Measurements from ENCODE around the gene SP1.
A peak's percentile ranks its signal among the peaks of the same experiment; 100 is the strongest.
"Not testable (repeated sequence)": the region's sequence is repeated elsewhere in the genome, so short reads cannot be mapped to it uniquely, and the experiment has no call there.

Gene SP1

GRCh38 chr12:53380104-53380793, at the start of gene SP1:
TSS of gene SP1 (plus strand) at chr12:53380176. CDS start at chr12:53380292, 116 bp downstream.
- Mint-ChIP-seq H3K36me3 (ENCODE audit: insufficient read depth) (peaks cover 41% of the 10 kb centered on the region), H3K4me1 (peaks cover 39% of the 10 kb centered on the region), H3K9me3 (no peaks in the 10 kb centered on the region), H3K27me3 (no peaks in the 10 kb centered on the region), H3K27ac (ENCODE audit: low read depth) (peak within 1 kb of the TSS; percentile 41), H3K4me3 (no peak within 1 kb of the TSS)
- DNase-seq (ENCODE audit: low spot score in 2 of 2), result peak; percentile 76 to 98
- peak; percentile 29 for ATAC-seq (replicated peaks; ENCODE audit: extremely low read depth, poor library complexity, severe bottlenecking)

- H3K27ac Mint-ChIP-seq (ENCODE audit: low read depth), result no peak overlapping the region
- ATAC-seq (replicated peaks; ENCODE audit: extremely low read depth, poor library complexity, severe bottlenecking), result no peak
- peaks cover 6% of the 10 kb centered on the region for H3K4me1 Mint-ChIP-seq
- peaks cover 4% of the 10 kb centered on the region for H3K27me3 Mint-ChIP-seq
- H3K4me3 Mint-ChIP-seq, result no peak overlapping the region
- H3K9me3 Mint-ChIP-seq, result no peaks in the 10 kb centered on the region
- DNase-seq (ENCODE audit: low spot score in 2 of 2), result no peak
- H3K36me3 Mint-ChIP-seq (ENCODE audit: insufficient read depth), result no peaks in the 10 kb centered on the region
These were observed 49.3 kb upstream of the SP1 start for GRCh38 chr12:53330671-53331070.

- peaks cover 20% of the 10 kb centered on the region for H3K27me3 Mint-ChIP-seq
- H3K27ac Mint-ChIP-seq (ENCODE audit: low read depth); DNase-seq (ENCODE audit: low spot score in 2 of 2); ATAC-seq (replicated peaks; ENCODE audit: extremely low read depth, poor library complexity, severe bottlenecking); H3K4me1 Mint-ChIP-seq; H3K4me3 Mint-ChIP-seq; H3K9me3 Mint-ChIP-seq; H3K36me3 Mint-ChIP-seq (ENCODE audit: insufficient read depth): not testable (repeated sequence)
These were observed 47.6 kb upstream of the SP1 start for GRCh38 chr12:53332339-53332738.

GRCh38 chr12:53332744-53333143, 47.2 kb upstream of the SP1 start:
- no peaks in the 10 kb centered on the region for H3K36me3 Mint-ChIP-seq (ENCODE audit: insufficient read depth)
- peaks cover 24% of the 10 kb centered on the region for H3K27me3 Mint-ChIP-seq
- H3K4me3 Mint-ChIP-seq, result no peak overlapping the region
- no peak overlapping the region for H3K27ac Mint-ChIP-seq (ENCODE audit: low read depth)
- no peak for ATAC-seq (replicated peaks; ENCODE audit: extremely low read depth, poor library complexity, severe bottlenecking)
- H3K9me3 Mint-ChIP-seq, result no peaks in the 10 kb centered on the region
- peaks cover 4% of the 10 kb centered on the region for H3K4me1 Mint-ChIP-seq
- DNase-seq (ENCODE audit: low spot score in 2 of 2), result no peak

- H3K9me3 Mint-ChIP-seq, result no peaks in the 10 kb centered on the region
- no peak for ATAC-seq (replicated peaks; ENCODE audit: extremely low read depth, poor library complexity, severe bottlenecking)
- no peak overlapping the region for H3K4me3 Mint-ChIP-seq
- H3K27me3 Mint-ChIP-seq, result peaks cover 29% of the 10 kb centered on the region
- H3K36me3 Mint-ChIP-seq (ENCODE audit: insufficient read depth), result peaks cover 1% of the 10 kb centered on the region
- DNase-seq (ENCODE audit: low spot score in 2 of 2), result no peak
- H3K4me1 Mint-ChIP-seq, result peaks cover 9% of the 10 kb centered on the region
- H3K27ac Mint-ChIP-seq (ENCODE audit: low read depth), result no peak overlapping the region
These were observed 46.7 kb upstream of the SP1 start for GRCh38 chr12:53333289-53333688.

GRCh38 chr12:53333845-53334244, 46.1 kb upstream of the SP1 start:
- Mint-ChIP-seq H3K27me3 (peaks cover 34% of the 10 kb centered on the region), H3K4me1 (peaks cover 12% of the 10 kb centered on the region), H3K36me3 (ENCODE audit: insufficient read depth) (peaks cover 2% of the 10 kb centered on the region), H3K9me3 (no peaks in the 10 kb centered on the region), H3K27ac (ENCODE audit: low read depth) (no peak overlapping the region), H3K4me3 (no peak overlapping the region)
- DNase-seq (ENCODE audit: low spot score in 2 of 2) (no peak), ATAC-seq (replicated peaks; ENCODE audit: extremely low read depth, poor library complexity, severe bottlenecking) (no peak)

- peaks cover 2% of the 10 kb centered on the region for H3K36me3 Mint-ChIP-seq (ENCODE audit: insufficient read depth)
- DNase-seq (ENCODE audit: low spot score in 2 of 2), result no peak
- H3K4me1 Mint-ChIP-seq, result peaks cover 12% of the 10 kb centered on the region
- no peak overlapping the region for H3K27ac Mint-ChIP-seq (ENCODE audit: low read depth)
- no peak overlapping the region for H3K4me3 Mint-ChIP-seq
- no peak for ATAC-seq (replicated peaks; ENCODE audit: extremely low read depth, poor library complexity, severe bottlenecking)
- peaks cover 34% of the 10 kb centered on the region for H3K27me3 Mint-ChIP-seq
- H3K9me3 Mint-ChIP-seq, result no peaks in the 10 kb centered on the region
These were observed 45.2 kb upstream of the SP1 start for GRCh38 chr12:53334822-53335221.

- no peak for DNase-seq (ENCODE audit: low spot score in 2 of 2)
- Mint-ChIP-seq H3K9me3 (no peaks in the 10 kb centered on the region), H3K27me3 (peaks cover 44% of the 10 kb centered on the region), H3K36me3 (ENCODE audit: insufficient read depth) (peaks cover 2% of the 10 kb centered on the region), H3K4me3 (no peak within 1 kb of the TSS), H3K4me1 (peaks cover 12% of the 10 kb centered on the region), H3K27ac (ENCODE audit: low read depth) (no peak within 1 kb of the TSS)
- no peak for ATAC-seq (replicated peaks; ENCODE audit: extremely low read depth, poor library complexity, severe bottlenecking)
These were observed 43.7 kb upstream of the SP1 start, which contains the start of gene SP7 for GRCh38 chr12:53336181-53336681. TSS of gene SP7 (minus strand) at chr12:53336354. CDS start at chr12:53335646, 708 bp downstream.

- Mint-ChIP-seq H3K9me3 (no peaks in the 10 kb centered on the region), H3K4me3 (peak overlapping the region; percentile 59), H3K27ac (ENCODE audit: low read depth) (peak overlapping the region; percentile 39), H3K27me3 (peaks cover 44% of the 10 kb centered on the region), H3K4me1 (peaks cover 12% of the 10 kb centered on the region), H3K36me3 (ENCODE audit: insufficient read depth) (peaks cover 4% of the 10 kb centered on the region)
- ATAC-seq (replicated peaks; ENCODE audit: extremely low read depth, poor library complexity, severe bottlenecking), result peak; percentile 94
- DNase-seq (ENCODE audit: low spot score in 2 of 2), result peak in 1 of 2 donors; percentile 43
These were observed 42.0 kb upstream of the SP1 start for GRCh38 chr12:53338017-53338416.

- ATAC-seq (replicated peaks; ENCODE audit: extremely low read depth, poor library complexity, severe bottlenecking) (no peak), DNase-seq (ENCODE audit: low spot score in 2 of 2) (no peak)
- peaks cover 44% of the 10 kb centered on the region for H3K27me3 Mint-ChIP-seq
- H3K4me1 Mint-ChIP-seq, result peaks cover 12% of the 10 kb centered on the region
- H3K9me3 Mint-ChIP-seq, result no peaks in the 10 kb centered on the region
- H3K36me3 Mint-ChIP-seq (ENCODE audit: insufficient read depth), result peaks cover 6% of the 10 kb centered on the region
- H3K4me3 Mint-ChIP-seq, result no peak overlapping the region
- H3K27ac Mint-ChIP-seq (ENCODE audit: low read depth), result no peak overlapping the region
These were observed 41.1 kb upstream of the SP1 start for GRCh38 chr12:53338916-53339315.

GRCh38 chr12:53340398-53340797, 39.6 kb upstream of the SP1 start:
- Mint-ChIP-seq H3K27ac (ENCODE audit: low read depth) (no peak overlapping the region), H3K27me3 (peaks cover 42% of the 10 kb centered on the region), H3K4me1 (peaks cover 25% of the 10 kb centered on the region), H3K36me3 (ENCODE audit: insufficient read depth) (peaks cover 12% of the 10 kb centered on the region), H3K9me3 (no peaks in the 10 kb centered on the region), H3K4me3 (no peak overlapping the region)
- DNase-seq (ENCODE audit: low spot score in 2 of 2) (no peak), ATAC-seq (replicated peaks; ENCODE audit: extremely low read depth, poor library complexity, severe bottlenecking) (no peak)

GRCh38 chr12:53343449-53343848, 36.5 kb upstream of the SP1 start:
- Mint-ChIP-seq H3K27ac (ENCODE audit: low read depth) (no peak overlapping the region), H3K4me3 (peak overlapping the region; percentile 91), H3K4me1 (peaks cover 15% of the 10 kb centered on the region), H3K36me3 (ENCODE audit: insufficient read depth) (peaks cover 13% of the 10 kb centered on the region), H3K27me3 (peaks cover 13% of the 10 kb centered on the region), H3K9me3 (no peaks in the 10 kb centered on the region)
- DNase-seq (ENCODE audit: low spot score in 2 of 2) (no peak), ATAC-seq (replicated peaks; ENCODE audit: extremely low read depth, poor library complexity, severe bottlenecking) (no peak)

GRCh38 chr12:53343969-53344368, 36.0 kb upstream of the SP1 start:
- DNase-seq (ENCODE audit: low spot score in 2 of 2) (no peak), ATAC-seq (replicated peaks; ENCODE audit: extremely low read depth, poor library complexity, severe bottlenecking) (no peak)
- Mint-ChIP-seq H3K4me3 (peak overlapping the region; percentile 91), H3K9me3 (no peaks in the 10 kb centered on the region), H3K27ac (ENCODE audit: low read depth) (peak overlapping the region; percentile 84), H3K36me3 (ENCODE audit: insufficient read depth) (peaks cover 13% of the 10 kb centered on the region), H3K27me3 (peaks cover 9% of the 10 kb centered on the region), H3K4me1 (peaks cover 14% of the 10 kb centered on the region)
